HCT116 (cell line): ENCODE measurements around the gene PAN3. TPM values are rescaled to one million over a fixed set of nuclear protein-coding genes. Genes with fewer than 3 reads are reported as not detected.

Experiments used
- ATAC-seq: fragments of 200-7000 bp; cut with Tn5 transposase; 2 replicates; pipeline ENCODE4 v1.9.1; 2020; ENCODE audit warnings: mild to moderate bottlenecking, moderate library complexity
- BruUV-seq: library from RNA; stranded (reverse); fragments of 400-500 nt; replicated peaks from 2 replicates; lab custom pipeline; 2021; lab: Mats Ljungman, UMichigan
- CTCF ChIA-PET: fragments of 300-600 bp; sonication (Branson Sonifier 250); formaldehyde crosslinking; loops from one replicate; lab custom pipeline; 2021; ENCODE audit warnings: antibody characterized with exemption; lab: Charles Lee
- POLR2A ChIA-PET: fragments of 300-600, 350-600 bp; sonication (Branson Sonifier 250); formaldehyde crosslinking; loops from one replicate; lab custom pipeline; 2021; ENCODE audit warnings: antibody characterized with exemption; lab: Charles Lee
- RAD21 ChIA-PET, 2 experiments: fragments of 300-600 bp; sonication (Branson Sonifier 250); formaldehyde crosslinking; loops; one replicate each; lab custom pipeline; 2023; ENCODE audit warnings: low total read pairs in 2 of 2; ENCODE audit not compliant: uncharacterized antibody in 2 of 2, unreplicated experiment in 2 of 2, low non-redundant PET in 1 of 2; lab: Charles Lee
- DNase-seq: peaks from one replicate; pipeline ENCODE4 v3.0.0-alpha.2; 2010; ENCODE audit warnings: low read depth, low spot score
- H2AFZ ChIP-seq: fragments of 200-600 bp; shearing (Covaris generic), sonication (generic); 2 replicates; pipeline ENCODE4 v1.6.1; 2017; ENCODE audit warnings: low read depth, mixed run types, mixed read lengths, antibody characterized with exemption, low read length; ENCODE audit not compliant: poor library complexity, severe bottlenecking
- H3K27ac ChIP-seq: 2 replicates; pipeline ENCODE4 v1.5.1; 2012; ENCODE audit warnings: low read depth, low read length
- H3K27me3 ChIP-seq: fragments of 200-600 bp; sonication (generic); 2 replicates; pipeline ENCODE4 v1.6.1; 2016; ENCODE audit warnings: mixed run types, low read length, mixed read lengths; ENCODE audit not compliant: insufficient read depth
- H3K36me3 ChIP-seq, 2 experiments: fragments of 200-500 bp in 1 of 2; fragments of 200-600 bp in 1 of 2; sonication (Bioruptor generic) in 1 of 2; sonication (generic) in 1 of 2; 2 replicates each; pipeline versions ENCODE4 v1.5.1 to v1.6.1; 2014 to 2016; ENCODE audit warnings: low read length in 2 of 2, inconsistent platforms in 1 of 2, mixed read lengths in 1 of 2, mixed run types in 1 of 2; ENCODE audit not compliant: insufficient read depth in 2 of 2, control insufficient read depth in 1 of 2
- H3K4me1 ChIP-seq, 2 experiments: fragments of 200-600 bp in 1 of 2; sonication (generic) in 1 of 2; 2 replicates each; pipeline versions ENCODE4 v1.5.1 to v1.6.1; 2012 to 2017; ENCODE audit warnings: low read length in 2 of 2, inconsistent platforms in 1 of 2, mild to moderate bottlenecking in 1 of 2, mixed read lengths in 1 of 2, mixed run types in 1 of 2, moderate library complexity in 1 of 2; ENCODE audit not compliant: insufficient read depth in 2 of 2, control insufficient read depth in 1 of 2
- H3K4me2 ChIP-seq: fragments of 200-600 bp; sonication (generic); 2 replicates; pipeline ENCODE4 v1.6.1; 2017; ENCODE audit warnings: mixed run types, low read length, mixed read lengths
- H3K4me3 ChIP-seq, 2 experiments: fragments of 200-600 bp in 1 of 2; sonication (generic) in 1 of 2; replicated peaks in 1 of 2; 2 replicates each; pipeline ENCODE4 v1.5.1; 2011 to 2016; ENCODE audit warnings: low read length in 2 of 2, control low read depth in 1 of 2, low read depth in 1 of 2, mild to moderate bottlenecking in 1 of 2, mixed read lengths in 1 of 2, mixed run types in 1 of 2
- H3K79me2 ChIP-seq: fragments of 200-600 bp; sonication (generic); 2 replicates; pipeline ENCODE4 v1.6.1; 2017; ENCODE audit warnings: mild to moderate bottlenecking, mixed run types, low read length, moderate library complexity, mixed read lengths; ENCODE audit not compliant: insufficient read depth
- H3K9ac ChIP-seq: fragments of 200-600 bp; sonication (generic); 2 replicates; pipeline ENCODE4 v1.6.1; 2016; ENCODE audit warnings: low read length, mixed read lengths
- H3K9me2 ChIP-seq: fragments of 200-600 bp; sonication (generic), shearing (Covaris generic); 2 replicates; pipeline ENCODE4 v1.6.1; 2017; ENCODE audit warnings: mixed run types, mild to moderate bottlenecking, moderate library complexity; ENCODE audit not compliant: insufficient read depth
- H3K9me3 ChIP-seq, 2 experiments: fragments of 200-500 bp in 1 of 2; fragments of 200-600 bp in 1 of 2; sonication (Bioruptor generic) in 1 of 2; sonication (generic) in 1 of 2; 2 replicates each; pipeline ENCODE4 v1.6.1; 2014 to 2017; ENCODE audit warnings: low read length in 2 of 2, mixed read lengths in 2 of 2, inconsistent platforms in 1 of 2, low read depth in 1 of 2, mild to moderate bottlenecking in 1 of 2, mixed run types in 1 of 2, moderate library complexity in 1 of 2; ENCODE audit not compliant: control insufficient read depth in 1 of 2, insufficient read depth in 1 of 2
- H4K20me1 ChIP-seq: fragments of 200-600 bp; sonication (generic), shearing (Covaris generic); 2 replicates; pipeline ENCODE4 v1.6.1; 2017; ENCODE audit warnings: mixed run types, mild to moderate bottlenecking, moderate library complexity; ENCODE audit not compliant: insufficient read depth
- CBX3 ChIP-seq: IDR thresholded peaks from 2 replicates; pipeline ENCODE4 v1.6.1; 2012; ENCODE audit warnings: low read depth
- CEBPB ChIP-seq: IDR thresholded peaks from 2 replicates; pipeline ENCODE4 v1.6.1; 2012; ENCODE audit warnings: low read depth
- EZH2 ChIP-seq: fragments of 200-600 bp; sonication (generic); IDR thresholded peaks from 2 replicates; pipeline ENCODE4 v1.6.1; 2017; ENCODE audit warnings: antibody characterized with exemption, mixed run types
- POLR2A ChIP-seq: IDR thresholded peaks from 2 replicates; pipeline ENCODE4 v1.7.0; 2011; ENCODE audit warnings: borderline replicate concordance; ENCODE audit not compliant: insufficient read depth, insufficient read length; ENCODE audit errors: extremely low read depth
- RAD21 ChIP-seq: IDR thresholded peaks from 2 replicates; pipeline ENCODE4 v1.6.1; 2012; ENCODE audit warnings: low read depth, mild to moderate bottlenecking
- SIN3A ChIP-seq: IDR thresholded peaks from 2 replicates; pipeline ENCODE4 v1.6.1; 2012; ENCODE audit warnings: low read depth
- SRF ChIP-seq: IDR thresholded peaks from 2 replicates; pipeline ENCODE4 v1.6.1; 2012; ENCODE audit warnings: low read depth
- TCF7L2 ChIP-seq: IDR thresholded peaks from 2 replicates; pipeline ENCODE4 v1.7.0; 2011; ENCODE audit warnings: borderline replicate concordance, inconsistent platforms; ENCODE audit not compliant: insufficient read depth, insufficient read length; ENCODE audit errors: extremely low read depth
- ZFX ChIP-seq: fragments of 450-650 bp; IDR thresholded peaks from 2 replicates; pipeline ENCODE4 v1.6.1; 2017
- ZNF274 ChIP-seq: fragments of 200-500 bp; sonication (Bioruptor generic); IDR thresholded peaks from 2 replicates; pipeline ENCODE4 v1.6.1; 2014; ENCODE audit warnings: mild to moderate bottlenecking, low read depth, low read length, inconsistent platforms
- intact Hi-C: fragments of 100-400 bp; cut with micrococcal nuclease; formaldehyde crosslinking; loops from 2 replicates; pipeline ENCODE4 v1.10.0; 2022
- total RNA-seq: library from RNA; stranded (reverse); gene quantifications from one replicate; pipeline ENCODE4 v1.2.1, GENCODE V29; 2021; ENCODE audit not compliant: unreplicated experiment
- TF ChIP-seq, protein P1 (sequence below), 3 experiments: fragments of 200-600 bp in 1 of 3; sonication (generic) in 1 of 3; IDR thresholded peaks in 2 of 3; conservative IDR thresholded peaks in 1 of 3; 2 replicates each; pipeline ENCODE4 v1.5.1; 2012 to 2017; ENCODE audit warnings: low read depth in 2 of 3, low read length in 2 of 3, antibody characterized with exemption in 1 of 3, borderline replicate concordance in 1 of 3, control low read depth in 1 of 3, mild to moderate bottlenecking in 1 of 3, mixed read lengths in 1 of 3, mixed run types in 1 of 3, moderate library complexity in 1 of 3; ENCODE audit not compliant: insufficient read depth in 1 of 3
- TF ChIP-seq, protein P2 (sequence below): IDR thresholded peaks from 2 replicates; pipeline ENCODE4 v1.6.1; 2012
- TF ChIP-seq, protein P3 (sequence below): IDR thresholded peaks from 2 replicates; pipeline ENCODE4 v1.6.1; 2012; ENCODE audit warnings: low read depth

Gene PAN3
- total RNA-seq, 1 experiment from 2014 or later = 30.1 TPM

DNA sequence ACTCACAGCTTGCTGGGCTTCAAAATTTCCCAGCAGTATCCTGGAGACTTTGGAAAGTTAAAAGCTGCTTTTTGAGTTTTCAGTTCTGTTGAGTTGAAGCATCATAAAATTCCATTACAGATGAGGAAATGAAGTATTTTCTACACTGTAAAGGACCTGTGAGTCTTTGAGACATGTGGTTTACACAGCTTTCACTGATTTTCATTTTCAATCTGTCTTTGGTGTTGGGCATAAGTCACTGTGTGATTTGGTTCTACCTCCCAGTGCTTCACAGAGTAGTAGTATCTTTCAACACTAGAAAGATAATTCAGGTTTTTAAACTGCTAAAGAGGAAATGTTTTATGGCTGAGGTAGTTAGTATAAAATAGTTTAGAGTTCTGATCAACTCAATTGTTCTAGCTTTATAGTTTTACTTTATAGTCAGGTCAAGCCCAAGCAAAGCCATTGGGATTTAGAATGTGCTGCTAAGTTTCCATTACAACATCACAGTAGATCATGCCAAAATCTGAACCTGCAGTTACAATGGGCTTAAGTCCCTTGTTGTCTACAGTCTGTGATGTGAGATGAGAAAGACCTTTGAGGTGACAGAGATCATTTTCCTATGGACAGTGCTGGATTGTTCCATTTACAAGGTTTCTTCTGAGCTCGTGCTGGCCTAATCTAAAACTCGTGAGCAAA lies 195.0 kb downstream of the PAN3 start:
- intact Hi-C loops = no loop called here
- CTCF ChIA-PET = no interaction called here
- RAD21 ChIA-PET = no interaction called here
- no peak overlapping the region for H3K4me2 ChIP-seq
- H3K4me3 ChIP-seq = no peak overlapping the region
- no peak overlapping the region for H3K9ac ChIP-seq
- H3K36me3 ChIP-seq = no peaks in the 10 kb centered on the region
- no peaks in the 10 kb centered on the region for H4K20me1 ChIP-seq
- no peak overlapping the region for H2AFZ ChIP-seq
- BruUV-seq = no TSS peak
- no peak for ATAC-seq
- POLR2A ChIA-PET = no interaction called here
- TF ChIP-seq CEBPB = no peak
- no peak for TF ChIP-seq ZNF274
- TF ChIP-seq ZFX = no peak
- TF ChIP-seq, protein P1, sequence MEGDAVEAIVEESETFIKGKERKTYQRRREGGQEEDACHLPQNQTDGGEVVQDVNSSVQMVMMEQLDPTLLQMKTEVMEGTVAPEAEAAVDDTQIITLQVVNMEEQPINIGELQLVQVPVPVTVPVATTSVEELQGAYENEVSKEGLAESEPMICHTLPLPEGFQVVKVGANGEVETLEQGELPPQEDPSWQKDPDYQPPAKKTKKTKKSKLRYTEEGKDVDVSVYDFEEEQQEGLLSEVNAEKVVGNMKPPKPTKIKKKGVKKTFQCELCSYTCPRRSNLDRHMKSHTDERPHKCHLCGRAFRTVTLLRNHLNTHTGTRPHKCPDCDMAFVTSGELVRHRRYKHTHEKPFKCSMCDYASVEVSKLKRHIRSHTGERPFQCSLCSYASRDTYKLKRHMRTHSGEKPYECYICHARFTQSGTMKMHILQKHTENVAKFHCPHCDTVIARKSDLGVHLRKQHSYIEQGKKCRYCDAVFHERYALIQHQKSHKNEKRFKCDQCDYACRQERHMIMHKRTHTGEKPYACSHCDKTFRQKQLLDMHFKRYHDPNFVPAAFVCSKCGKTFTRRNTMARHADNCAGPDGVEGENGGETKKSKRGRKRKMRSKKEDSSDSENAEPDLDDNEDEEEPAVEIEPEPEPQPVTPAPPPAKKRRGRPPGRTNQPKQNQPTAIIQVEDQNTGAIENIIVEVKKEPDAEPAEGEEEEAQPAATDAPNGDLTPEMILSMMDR (IDR thresholded peaks at IDR 0.05 in 2 of 3, conservative IDR thresholded peaks at IDR 0.05 in 1 of 3; ENCODE audit: borderline replicate concordance in 1 of 3, insufficient read depth in 1 of 3, low read depth in 2 of 3, low read length in 2 of 3) = no peak
- TF ChIP-seq, protein P2, sequence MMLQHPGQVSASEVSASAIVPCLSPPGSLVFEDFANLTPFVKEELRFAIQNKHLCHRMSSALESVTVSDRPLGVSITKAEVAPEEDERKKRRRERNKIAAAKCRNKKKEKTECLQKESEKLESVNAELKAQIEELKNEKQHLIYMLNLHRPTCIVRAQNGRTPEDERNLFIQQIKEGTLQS = no peak
- TF ChIP-seq SRF = no peak
- TF ChIP-seq RAD21 = no peak
- TF ChIP-seq SIN3A = no peak
- no peak for TF ChIP-seq EZH2
- TF ChIP-seq POLR2A = no peak
- no peak for TF ChIP-seq CBX3
- TF ChIP-seq, protein P3, sequence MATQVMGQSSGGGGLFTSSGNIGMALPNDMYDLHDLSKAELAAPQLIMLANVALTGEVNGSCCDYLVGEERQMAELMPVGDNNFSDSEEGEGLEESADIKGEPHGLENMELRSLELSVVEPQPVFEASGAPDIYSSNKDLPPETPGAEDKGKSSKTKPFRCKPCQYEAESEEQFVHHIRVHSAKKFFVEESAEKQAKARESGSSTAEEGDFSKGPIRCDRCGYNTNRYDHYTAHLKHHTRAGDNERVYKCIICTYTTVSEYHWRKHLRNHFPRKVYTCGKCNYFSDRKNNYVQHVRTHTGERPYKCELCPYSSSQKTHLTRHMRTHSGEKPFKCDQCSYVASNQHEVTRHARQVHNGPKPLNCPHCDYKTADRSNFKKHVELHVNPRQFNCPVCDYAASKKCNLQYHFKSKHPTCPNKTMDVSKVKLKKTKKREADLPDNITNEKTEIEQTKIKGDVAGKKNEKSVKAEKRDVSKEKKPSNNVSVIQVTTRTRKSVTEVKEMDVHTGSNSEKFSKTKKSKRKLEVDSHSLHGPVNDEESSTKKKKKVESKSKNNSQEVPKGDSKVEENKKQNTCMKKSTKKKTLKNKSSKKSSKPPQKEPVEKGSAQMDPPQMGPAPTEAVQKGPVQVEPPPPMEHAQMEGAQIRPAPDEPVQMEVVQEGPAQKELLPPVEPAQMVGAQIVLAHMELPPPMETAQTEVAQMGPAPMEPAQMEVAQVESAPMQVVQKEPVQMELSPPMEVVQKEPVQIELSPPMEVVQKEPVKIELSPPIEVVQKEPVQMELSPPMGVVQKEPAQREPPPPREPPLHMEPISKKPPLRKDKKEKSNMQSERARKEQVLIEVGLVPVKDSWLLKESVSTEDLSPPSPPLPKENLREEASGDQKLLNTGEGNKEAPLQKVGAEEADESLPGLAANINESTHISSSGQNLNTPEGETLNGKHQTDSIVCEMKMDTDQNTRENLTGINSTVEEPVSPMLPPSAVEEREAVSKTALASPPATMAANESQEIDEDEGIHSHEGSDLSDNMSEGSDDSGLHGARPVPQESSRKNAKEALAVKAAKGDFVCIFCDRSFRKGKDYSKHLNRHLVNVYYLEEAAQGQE = no peak
- TF ChIP-seq TCF7L2 = no peak
- TF ChIP-seq, all 23 proteins: peak for 0
- Histone ChIP-seq H3K27me3 (no peaks in the 10 kb centered on the region), H3K27ac (no peak overlapping the region), H3K79me2 (no peaks in the 10 kb centered on the region), H3K9me2 (no peaks in the 10 kb centered on the region), H3K9me3 (no peaks in the 10 kb centered on the region), H3K4me1 (no peaks in the 10 kb centered on the region)
- DNase-seq = no peak
